D721Med (cell line): Measurements from ENCODE around the gene ARHGAP32.
"Not testable (repeated sequence)": the region's sequence is repeated elsewhere in the genome, so short reads cannot be mapped to it uniquely, and the experiment has no call there.

Experiments
- DNase-seq: peaks from one replicate; pipeline ENCODE4 v3.0.0; 2011; ENCODE audit warnings: low spot score; ENCODE audit not compliant: insufficient read length
- FAIRE-seq: peaks from 2 replicates; lab custom pipeline; 2011; peaks lifted over from hg19 to GRCh38; lab: Jason Lieb, UNC
- TF ChIP-seq, protein P1 (sequence below): IDR thresholded peaks from 2 replicates; pipeline ENCODE4 v1.5.1; 2012; ENCODE audit warnings: mild to moderate bottlenecking, control low read depth; ENCODE audit not compliant: insufficient read depth; ENCODE audit errors: missing control alignments

Gene ARHGAP32

DNA sequence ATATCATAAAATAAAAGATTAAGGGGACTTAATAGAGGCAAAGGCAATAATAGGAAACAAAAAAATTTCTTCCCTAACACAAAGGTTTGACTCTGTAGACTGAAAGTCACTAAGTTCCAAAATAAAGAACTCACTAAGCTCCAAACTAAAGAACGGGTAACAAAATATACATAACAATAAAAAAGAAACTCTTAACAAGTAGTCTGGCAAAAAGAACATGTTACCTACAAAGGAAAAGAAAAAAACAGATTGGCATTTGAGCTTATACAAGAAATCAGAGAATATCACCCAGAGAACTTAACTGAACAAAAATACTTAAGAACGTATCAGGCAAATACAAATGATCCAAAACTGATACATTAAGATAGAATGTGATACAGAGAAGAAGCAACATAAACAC, 7.5 kb downstream of the ARHGAP32 start:
- DNase-seq (no peak), FAIRE-seq (no peak)
- TF ChIP-seq, protein P1, sequence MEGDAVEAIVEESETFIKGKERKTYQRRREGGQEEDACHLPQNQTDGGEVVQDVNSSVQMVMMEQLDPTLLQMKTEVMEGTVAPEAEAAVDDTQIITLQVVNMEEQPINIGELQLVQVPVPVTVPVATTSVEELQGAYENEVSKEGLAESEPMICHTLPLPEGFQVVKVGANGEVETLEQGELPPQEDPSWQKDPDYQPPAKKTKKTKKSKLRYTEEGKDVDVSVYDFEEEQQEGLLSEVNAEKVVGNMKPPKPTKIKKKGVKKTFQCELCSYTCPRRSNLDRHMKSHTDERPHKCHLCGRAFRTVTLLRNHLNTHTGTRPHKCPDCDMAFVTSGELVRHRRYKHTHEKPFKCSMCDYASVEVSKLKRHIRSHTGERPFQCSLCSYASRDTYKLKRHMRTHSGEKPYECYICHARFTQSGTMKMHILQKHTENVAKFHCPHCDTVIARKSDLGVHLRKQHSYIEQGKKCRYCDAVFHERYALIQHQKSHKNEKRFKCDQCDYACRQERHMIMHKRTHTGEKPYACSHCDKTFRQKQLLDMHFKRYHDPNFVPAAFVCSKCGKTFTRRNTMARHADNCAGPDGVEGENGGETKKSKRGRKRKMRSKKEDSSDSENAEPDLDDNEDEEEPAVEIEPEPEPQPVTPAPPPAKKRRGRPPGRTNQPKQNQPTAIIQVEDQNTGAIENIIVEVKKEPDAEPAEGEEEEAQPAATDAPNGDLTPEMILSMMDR, result no peak

DNA sequence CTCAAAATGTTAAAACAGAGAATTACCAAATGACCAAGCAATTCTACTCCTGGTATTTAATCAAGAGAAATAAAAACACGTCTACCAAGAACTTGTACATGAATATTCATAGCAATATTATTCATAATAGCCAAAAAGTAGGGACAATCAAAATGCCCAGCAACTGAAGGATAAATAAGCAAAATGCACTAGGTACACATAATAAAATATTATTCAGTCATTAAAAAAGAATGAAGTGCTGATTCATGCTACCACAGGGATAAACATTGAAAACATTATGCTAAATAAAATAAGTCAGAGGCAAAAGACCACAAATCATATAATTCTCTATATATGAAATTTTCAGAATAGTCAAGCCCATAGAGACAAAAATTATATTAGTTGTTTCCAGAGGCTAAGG, 24.8 kb downstream of the ARHGAP32 start:
- TF ChIP-seq, protein P1, result no peak
- FAIRE-seq, result no peak
- no peak for DNase-seq

DNA sequence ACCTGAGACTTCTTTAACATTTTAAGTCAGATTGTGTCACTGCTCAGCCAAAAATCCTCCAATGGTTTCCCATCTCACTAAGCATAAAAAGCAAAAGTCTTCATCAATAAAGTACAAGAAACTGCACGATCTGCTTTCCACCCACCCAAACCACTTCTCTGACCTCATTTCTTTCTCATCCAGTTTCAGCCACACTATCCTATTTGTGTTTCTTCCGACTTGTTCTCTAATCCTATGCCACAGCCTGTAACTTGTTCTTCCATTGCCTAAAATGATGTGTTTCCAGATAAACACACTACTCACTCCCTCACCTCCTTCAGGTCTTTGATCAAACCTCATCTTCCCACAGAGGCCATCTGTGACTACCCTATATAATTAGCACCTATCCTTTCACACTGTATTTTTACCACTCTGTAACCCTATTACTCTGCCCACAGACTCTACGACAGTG, 28.4 kb downstream of the ARHGAP32 start:
- FAIRE-seq (no peak), DNase-seq (no peak)
- TF ChIP-seq, protein P1, result no peak

DNA sequence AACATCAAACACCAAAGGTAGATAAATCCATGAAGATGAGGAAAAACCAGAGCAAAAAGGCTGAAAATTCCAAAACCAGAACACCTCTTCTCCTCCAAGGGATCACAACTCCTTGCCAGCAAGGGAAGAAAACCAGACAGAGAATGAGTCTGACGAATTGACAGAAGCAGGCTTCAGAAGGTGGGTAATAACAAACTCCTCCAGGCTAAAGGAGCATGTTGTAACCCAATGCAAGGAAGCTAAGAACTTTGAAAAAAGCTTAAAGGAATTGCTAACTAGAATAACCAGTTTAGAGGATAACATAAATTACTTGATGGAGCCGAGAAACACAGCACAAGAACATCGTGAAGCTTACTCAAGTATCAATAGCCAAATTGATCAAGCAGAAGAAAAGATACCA, 35.0 kb downstream of the ARHGAP32 start:
- not testable (repeated sequence) for FAIRE-seq, DNase-seq

DNA sequence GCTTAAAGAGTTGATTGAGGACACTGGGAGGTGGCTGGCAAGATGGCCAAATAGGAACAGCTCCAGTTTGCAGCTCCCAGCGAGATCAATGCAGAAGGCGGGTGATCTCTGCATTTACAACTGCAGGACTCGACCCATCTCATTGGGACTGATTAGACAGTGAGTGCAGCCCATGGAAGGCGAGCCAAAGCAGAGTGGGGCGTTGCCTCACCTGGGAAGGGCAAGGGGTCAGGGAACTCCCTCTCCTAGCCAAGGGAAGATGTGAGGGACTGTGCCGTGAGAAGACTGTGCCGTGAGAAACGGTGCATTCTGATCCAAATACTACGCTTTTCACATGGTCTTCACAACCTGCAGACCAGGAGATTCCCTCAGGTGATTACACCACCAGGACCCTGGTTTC, 36.4 kb downstream of the ARHGAP32 start:
- DNase-seq (no peak), FAIRE-seq (no peak)
- TF ChIP-seq, protein P1, result no peak

DNA sequence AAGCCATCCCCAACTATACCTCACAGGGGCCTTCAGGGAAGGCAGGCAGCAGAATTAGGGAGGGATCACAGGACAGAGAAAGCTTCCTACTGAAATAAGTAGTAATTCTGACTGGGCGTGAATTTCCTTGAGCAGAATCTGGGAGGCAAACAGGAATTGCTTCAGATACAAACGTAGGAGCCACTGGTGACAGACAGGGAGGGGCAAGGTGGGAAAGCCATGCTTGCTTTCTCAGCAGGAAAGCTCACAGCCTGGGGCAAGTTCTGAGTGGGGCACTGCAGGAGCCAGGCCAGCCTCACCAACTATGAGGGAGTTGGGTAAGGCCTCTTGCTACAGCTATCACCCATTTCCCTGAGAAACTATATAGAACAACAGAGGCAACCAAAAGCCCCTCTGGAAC, 43.6 kb downstream of the ARHGAP32 start:
- DNase-seq (no peak), FAIRE-seq (no peak)
- TF ChIP-seq, protein P1, result no peak

DNA sequence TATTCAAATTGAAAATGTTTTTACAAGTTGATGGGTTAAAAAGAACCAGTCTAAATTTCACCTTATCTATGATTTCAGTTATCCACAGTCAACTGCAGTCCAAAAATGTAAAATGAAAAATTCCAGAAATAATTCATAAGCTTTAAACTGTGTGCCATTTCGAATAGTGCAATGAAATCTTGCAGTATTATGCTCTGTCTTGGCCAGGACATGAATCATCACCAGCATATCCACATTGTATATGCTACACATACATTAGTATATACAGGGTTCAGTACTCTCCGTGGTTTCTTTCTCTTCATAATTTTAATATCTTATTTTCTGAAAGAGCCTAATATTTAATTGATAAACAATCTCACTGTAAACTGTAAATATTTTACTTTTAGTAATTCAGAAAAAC, 45.9 kb downstream of the ARHGAP32 start:
- FAIRE-seq (no peak), DNase-seq (no peak)
- TF ChIP-seq, protein P1, result no peak

DNA sequence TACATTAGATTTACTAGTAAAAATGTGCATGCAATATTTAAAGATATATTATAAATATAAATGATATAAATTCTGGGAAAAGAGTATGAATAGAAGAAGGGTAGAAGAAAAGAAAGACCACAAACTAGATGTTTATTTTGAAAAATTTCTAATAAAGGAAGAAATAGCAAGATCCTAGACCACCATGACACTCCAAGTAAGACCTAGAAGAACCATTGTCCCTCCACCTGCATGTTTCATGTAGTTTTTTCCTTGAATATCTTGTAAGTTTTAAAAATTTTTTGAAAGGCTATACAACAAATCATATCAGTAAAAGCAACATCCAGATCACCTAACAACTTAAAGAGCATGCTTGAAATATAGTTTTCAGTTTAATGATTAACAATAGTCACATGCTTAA, 46.8 kb downstream of the ARHGAP32 start:
- TF ChIP-seq, protein P1, result no peak
- no peak for DNase-seq
- no peak for FAIRE-seq
